GM12878 (cell line): ENCODE measurements around the gene MAGI3. TPM values are rescaled to one million over a fixed set of nuclear protein-coding genes. Genes with fewer than 3 reads are reported as not detected.

Experiments
- ATAC-seq: fragments of 200-7000 bp; cut with Tn5 transposase; 3 replicates; pipeline ENCODE4 v1.9.1; 2020; ENCODE audit warnings: mild to moderate bottlenecking, moderate library complexity
- BruUV-seq: library from RNA; stranded (reverse); fragments of 400-500 nt; replicated peaks from 2 replicates; lab custom pipeline; 2021; lab: Mats Ljungman, UMichigan
- CTCF ChIA-PET: fragments of 300-600 bp; sonication (Branson Sonifier 250); formaldehyde crosslinking; extraction: SDS; loops from one replicate; lab custom pipeline; 2021; ENCODE audit warnings: inconsistent platforms; lab: Yijun Ruan, JAX
- POLR2A ChIA-PET: fragments of 350-600 bp; formaldehyde crosslinking; extraction: SDS; loops from one replicate; lab custom pipeline; 2021; ENCODE audit warnings: inconsistent platforms; lab: Charles Lee
- RAD21 ChIA-PET: fragments of 300-600 bp; sonication (Branson Sonifier 250); formaldehyde crosslinking; loops from one replicate; lab custom pipeline; 2023; ENCODE audit warnings: antibody characterized with exemption; ENCODE audit not compliant: unreplicated experiment; lab: Charles Lee
- SMC1A ChIA-PET: fragments of 300-600 bp; sonication (Branson Sonifier 250); formaldehyde crosslinking; loops from one replicate; lab custom pipeline; 2023; ENCODE audit not compliant: unreplicated experiment, uncharacterized antibody; lab: Charles Lee
- DNase-seq: peaks from one replicate; pipeline ENCODE4 v3.0.0-alpha.2; 2011; ENCODE audit warnings: low read depth, low spot score
- FAIRE-seq: peaks from 3 replicates; lab custom pipeline; 2011; peaks lifted over from hg19 to GRCh38; lab: Jason Lieb, UNC
- H2AFZ ChIP-seq: 2 replicates; pipeline ENCODE4 v1.6.0; 2011; ENCODE audit warnings: low read depth, low read length, control low read depth; ENCODE audit not compliant: control insufficient read depth
- H3K27ac ChIP-seq: 2 replicates; pipeline ENCODE4 v1.5.1; 2011; ENCODE audit warnings: control low read depth; ENCODE audit not compliant: control insufficient read depth, insufficient read depth
- H3K27me3 ChIP-seq, 2 experiments: replicated peaks in 1 of 2; 2 replicates each; pipeline versions ENCODE4 v1.6.0 to v1.6.1; 2011; ENCODE audit warnings: low read length in 1 of 2; ENCODE audit not compliant: control insufficient read depth in 2 of 2, insufficient read depth in 2 of 2
- H3K36me3 ChIP-seq, 2 experiments: 2 replicates each; pipeline ENCODE4 v1.5.1; 2011; ENCODE audit warnings: low read length in 1 of 2; ENCODE audit not compliant: control insufficient read depth in 2 of 2, insufficient read depth in 2 of 2
- H3K4me1 ChIP-seq: 2 replicates; pipeline ENCODE4 v1.6.1; 2011; ENCODE audit warnings: mild to moderate bottlenecking, low read length, moderate library complexity, mixed read lengths; ENCODE audit not compliant: control insufficient read depth, insufficient read depth
- H3K4me2 ChIP-seq: 2 replicates; pipeline ENCODE4 v1.6.0; 2011; ENCODE audit warnings: control low read depth; ENCODE audit not compliant: control insufficient read depth, insufficient read depth
- H3K4me3 ChIP-seq: fragments of 200-600 bp; sonication (generic); 2 replicates; pipeline ENCODE4 v1.5.1; 2016
- H3K79me2 ChIP-seq: 2 replicates; pipeline ENCODE4 v1.6.0; 2011; ENCODE audit warnings: low read length; ENCODE audit not compliant: control insufficient read depth, insufficient read depth
- H3K9ac ChIP-seq: 2 replicates; pipeline ENCODE4 v1.8.0; 2011; ENCODE audit warnings: low read length, control low read depth, mixed read lengths; ENCODE audit not compliant: control insufficient read depth, insufficient read depth
- H3K9me3 ChIP-seq: replicated peaks from 3 replicates; pipeline ENCODE4 v1.5.1; 2011; ENCODE audit warnings: mild to moderate bottlenecking, low read length; ENCODE audit not compliant: control insufficient read depth, insufficient read depth
- H4K20me1 ChIP-seq: 2 replicates; pipeline ENCODE4 v1.6.0; 2011; ENCODE audit not compliant: control insufficient read depth, insufficient read depth
- BCL11A ChIP-seq: IDR thresholded peaks from 2 replicates; pipeline ENCODE4 v1.6.1; 2011; ENCODE audit warnings: low read depth, low read length
- BMI1 ChIP-seq: fragments of 450-650 bp; IDR thresholded peaks from 2 replicates; pipeline ENCODE4 v1.6.1; 2016; ENCODE audit warnings: mild to moderate bottlenecking, moderate library complexity, borderline replicate concordance
- ELK1 ChIP-seq: IDR thresholded peaks from 2 replicates; pipeline ENCODE4 v1.6.1; 2012; ENCODE audit warnings: low read depth, low read length, improper control_type of control experiment
- EP300 ChIP-seq, 2 experiments: fragments of 150-350 bp in 1 of 2; IDR thresholded peaks; 2 replicates each; pipeline ENCODE4 v1.6.1; 2011 to 2012; ENCODE audit warnings: low read depth in 2 of 2, low read length in 2 of 2, borderline replicate concordance in 1 of 2, improper control_type of control experiment in 1 of 2, inconsistent platforms in 1 of 2; ENCODE audit not compliant: control insufficient read depth in 1 of 2
- ETV6 ChIP-seq, 2 experiments: fragments of 450-650 bp in 1 of 2; IDR thresholded peaks in 1 of 2; conservative IDR thresholded peaks in 1 of 2; 2 replicates each; pipeline ENCODE4 v1.6.1; 2014; ENCODE audit warnings: antibody characterized with exemption in 1 of 2, borderline replicate concordance in 1 of 2, low read depth in 1 of 2, mild to moderate bottlenecking in 1 of 2, moderate library complexity in 1 of 2
- EZH2 ChIP-seq: IDR thresholded peaks from 2 replicates; pipeline ENCODE4 v1.6.1; 2012; ENCODE audit warnings: low read depth, mild to moderate bottlenecking, control low read depth, inconsistent platforms, low read length, borderline replicate concordance; ENCODE audit not compliant: control insufficient read depth
- HSF1 ChIP-seq: fragments of 150-350 bp; IDR thresholded peaks from 2 replicates; pipeline ENCODE4 v1.6.1; 2014; ENCODE audit warnings: mild to moderate bottlenecking, low read depth, low read length
- NFXL1 ChIP-seq: fragments of 450-650 bp; IDR thresholded peaks from 2 replicates; pipeline ENCODE4 v1.6.1; 2017; ENCODE audit warnings: antibody characterized with exemption, mild to moderate bottlenecking, borderline replicate concordance
- POLR2AphosphoS5 ChIP-seq: IDR thresholded peaks from 2 replicates; pipeline ENCODE4 v1.6.1; 2011; ENCODE audit warnings: mild to moderate bottlenecking, low read length, inconsistent platforms
- RFX5 ChIP-seq: IDR thresholded peaks from 2 replicates; pipeline ENCODE4 v1.6.1; 2011; ENCODE audit warnings: low read depth, low read length, improper control_type of control experiment
- SREBF1 ChIP-seq: IDR thresholded peaks from 2 replicates; pipeline ENCODE4 v1.6.1; 2012; ENCODE audit warnings: mild to moderate bottlenecking, low read length
- USF2 ChIP-seq: IDR thresholded peaks from 2 replicates; pipeline ENCODE4 v1.6.1; 2011; ENCODE audit warnings: low read depth, low read length, improper control_type of control experiment, borderline replicate concordance
- ZBED1 ChIP-seq: IDR thresholded peaks from 2 replicates; pipeline ENCODE4 v1.6.1; 2016; ENCODE audit warnings: borderline replicate concordance
- ZNF207 ChIP-seq: fragments of 450-650 bp; IDR thresholded peaks from 2 replicates; pipeline ENCODE4 v1.6.1; 2014; ENCODE audit warnings: antibody characterized with exemption, mild to moderate bottlenecking, borderline replicate concordance
- WGBS: methylation state at CpG from one replicate; pipeline ENCODE4 v1.1.6; 2016; ENCODE audit warnings: low lambda C conversion rate; ENCODE audit not compliant: insufficient replicate concordance, insufficient coverage; ENCODE audit errors: missing lambda C conversion rate; 5-methylcytosine and 5-hydroxymethylcytosine counted together
- in situ Hi-C: fragments of 300-500 bp; cut with MboI; formaldehyde crosslinking; loops from 9 replicates; pipeline ENCODE4 v1.14.3; 2018; ENCODE audit warnings: mixed read lengths
- intact Hi-C: fragments of 100-400 bp; cut with micrococcal nuclease; formaldehyde crosslinking; loops from one replicate; pipeline ENCODE4 v1.14.2; 2022; ENCODE audit not compliant: unreplicated experiment
- polyA plus RNA-seq, 11 experiments: library from polyadenylated mRNA; depleted of rRNA in 4 of 11; unstranded in 6 of 11; stranded (reverse) in 5 of 11; fragments of >200 nt; fragmentation: Nextera tagmentation in 4 of 11; fragmentation: Illumina TruSeq in 1 of 11; extraction: Ambion mirVana in 4 of 11; extraction: Trizol in 1 of 11; gene quantifications; 1 replicate in 1 of 11; 2 replicates in 10 of 11; pipeline versions ENCODE4 v1.2.1 to v1.2.3, GENCODE V29; 2011 to 2016; ENCODE audit warnings: inconsistent platforms in 2 of 11, missing spikeins in 2 of 11, low read depth in 1 of 11
- total RNA-seq, 4 experiments: library from RNA; depleted of rRNA in 3 of 4; stranded (reverse); fragments of >200 nt in 3 of 4; fragmentation: Illumina TruSeq in 1 of 4; extraction: Trizol in 1 of 4; gene quantifications; 2 replicates each; pipeline versions ENCODE4 v1.2.1 to v1.2.3, GENCODE V29; 2013 to 2021

Gene MAGI3
- total and polyA plus RNA-seq, 10 of the 15 experiments (the other 5 are each of a cell fraction or from before 2014, with no cell fraction given): 0.17 to 0.65 (median 0.32) TPM

GRCh38 chr1:113628997-113629396 is 238.7 kb downstream of the MAGI3 start:
- no TSS peak for BruUV-seq
- H3K4me1 ChIP-seq: no peaks in the 10 kb centered on the region
- FAIRE-seq: no peak
- RAD21 ChIA-PET: no interaction called here
- intact Hi-C loops (no loop called here), in situ Hi-C loops (no loop called here)
- no peak for DNase-seq
- TF ChIP-seq USF2 (no peak), NFXL1 (no peak), RFX5 (no peak), ELK1 (no peak), POLR2AphosphoS5 (no peak), SREBF1 (no peak), ZNF207 (no peak), EP300 (IDR thresholded peaks at IDR 0.05; ENCODE audit: borderline replicate concordance in 1 of 2, control insufficient read depth in 1 of 2, low read depth in 2 of 2, low read length in 2 of 2) (no peak), BCL11A (no peak), EZH2 (no peak), ZBED1 (no peak), HSF1 (no peak), ETV6 (conservative IDR thresholded peaks at IDR 0.05 in 1 of 2, IDR thresholded peaks at IDR 0.05 in 1 of 2; ENCODE audit: borderline replicate concordance in 1 of 2, low read depth in 1 of 2) (no peak), BMI1 (no peak)
- POLR2A ChIA-PET: no interaction called here
- no peak overlapping the region for H3K4me3 ChIP-seq
- no peak overlapping the region for H3K9ac ChIP-seq
- no peak overlapping the region for H3K4me2 ChIP-seq
- H3K27me3 ChIP-seq: no peaks in the 10 kb centered on the region
- H3K36me3 ChIP-seq: no peaks in the 10 kb centered on the region; a peak in 1 of 4 replicates
- ATAC-seq: no peak
- H3K79me2 ChIP-seq: no peaks in the 10 kb centered on the region
- CTCF ChIA-PET: no interaction called here
- SMC1A ChIA-PET: no interaction called here
- no peak overlapping the region for H3K27ac ChIP-seq
- H3K9me3 ChIP-seq: no peaks in the 10 kb centered on the region
- 92% methylated on average over 1 of the region's 1 CpG for WGBS
- no peaks in the 10 kb centered on the region for H4K20me1 ChIP-seq
- H2AFZ ChIP-seq: no peak overlapping the region
